Activated CD8-positive, alpha-beta memory T cell treated with anti-CD3 and anti-CD28 coated beads, Interleukin-2, amount 10 ng/mL, durations not matched to agents 7 days and 5 days (primary cell): ENCODE data around the gene TIAM1. TPM values are rescaled to one million over a fixed set of nuclear protein-coding genes. Genes with fewer than 3 reads are reported as not detected.

Experiments
- ATAC-seq: fragments of 150-1000 bp; cut with Tn5 transposase; one replicate; pipeline ENCODE4 v1.10.0; 2021; ENCODE audit warnings: moderate library complexity
- CTCF ChIA-PET: fragments of 350-600 bp; sonication (Branson Sonifier 250); formaldehyde crosslinking; loops from one replicate; lab custom pipeline; 2021; ENCODE audit warnings: antibody characterized with exemption; lab: Charles Lee
- DNase-seq: peaks from one replicate; pipeline ENCODE4 v3.0.0-alpha.2; 2020
- H3K27ac Mint-ChIP-seq: one replicate; pipeline ENCODE4 v1.8.0; 2021; ENCODE audit warnings: mild to moderate bottlenecking, mixed read lengths
- H3K27me3 Mint-ChIP-seq: one replicate; pipeline ENCODE4 v1.8.0; 2021; ENCODE audit warnings: mixed read lengths
- H3K36me3 Mint-ChIP-seq: one replicate; pipeline ENCODE4 v1.8.0; 2021; ENCODE audit warnings: mild to moderate bottlenecking, mixed read lengths
- H3K4me1 Mint-ChIP-seq: one replicate; pipeline ENCODE4 v1.8.0; 2021; ENCODE audit warnings: mixed read lengths
- H3K4me3 Mint-ChIP-seq: one replicate; pipeline ENCODE4 v1.8.0; 2021; ENCODE audit warnings: mild to moderate bottlenecking, moderate library complexity, mixed read lengths
- H3K9me3 Mint-ChIP-seq: one replicate; pipeline ENCODE4 v1.8.0; 2022; ENCODE audit warnings: low read depth, mixed read lengths
- total RNA-seq, 2 experiments: library from RNA; stranded (reverse); gene quantifications; one replicate each; pipeline ENCODE4 v1.2.3, GENCODE V29; 2021

The TIAM1 gene
- total RNA-seq, 2 experiments from 2014 or later = 18.8 to 20.5 TPM

DNA sequence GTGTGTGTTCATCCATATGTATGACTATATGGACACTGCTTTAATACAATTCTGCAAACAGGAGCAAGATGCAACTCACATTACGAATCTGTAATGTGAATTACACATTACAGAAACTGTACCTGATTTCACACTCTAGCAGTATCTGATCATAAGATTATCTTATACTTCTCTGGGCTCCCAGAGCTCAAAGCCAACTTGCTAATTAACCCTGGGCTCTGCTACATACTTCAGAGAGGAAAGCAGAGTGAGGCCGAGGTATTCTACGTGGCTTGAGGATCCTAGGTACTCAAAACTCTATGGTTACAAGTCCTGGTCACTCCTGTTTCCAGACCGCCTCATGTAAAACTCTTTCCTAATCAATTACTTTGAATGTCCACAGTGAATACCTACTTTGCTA is 156.6 kb downstream of the TIAM1 start:
- H3K4me1 Mint-ChIP-seq = peaks cover 43% of the 10 kb centered on the region
- ATAC-seq = no peak
- peak overlapping the region; percentile 30 for H3K27ac Mint-ChIP-seq
- CTCF ChIA-PET = no interaction called here
- DNase-seq = no peak
- peaks cover 3% of the 10 kb centered on the region for H3K36me3 Mint-ChIP-seq
- no peaks in the 10 kb centered on the region for H3K9me3 Mint-ChIP-seq
- no peak overlapping the region for H3K4me3 Mint-ChIP-seq
- H3K27me3 Mint-ChIP-seq = peaks cover 10% of the 10 kb centered on the region

DNA sequence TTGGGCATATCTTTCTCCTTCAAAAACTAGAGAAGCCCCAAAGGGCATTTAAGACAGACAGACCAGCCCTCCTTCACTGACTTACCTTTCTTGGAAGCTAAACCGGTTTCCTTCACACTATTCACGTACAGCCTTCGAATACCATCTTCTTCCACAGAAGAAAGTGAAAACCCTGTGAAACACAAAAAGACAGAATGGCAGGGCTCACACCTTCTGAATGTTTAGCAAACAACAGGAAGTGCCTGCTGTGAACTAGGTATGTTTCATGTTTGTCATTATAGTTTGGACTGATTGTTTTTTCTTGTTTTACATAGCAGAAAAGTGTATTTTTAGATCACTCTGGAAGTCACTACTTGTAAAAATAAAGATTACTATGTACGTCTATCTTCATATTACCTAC is 157.1 kb downstream of the TIAM1 start:
- Mint-ChIP-seq H3K4me3 (peak overlapping the region; percentile 10), H3K9me3 (no peaks in the 10 kb centered on the region), H3K4me1 (peaks cover 49% of the 10 kb centered on the region), H3K27ac (peak overlapping the region; percentile 30), H3K27me3 (peaks cover 14% of the 10 kb centered on the region), H3K36me3 (peaks cover 3% of the 10 kb centered on the region)
- CTCF ChIA-PET = no interaction called here
- ATAC-seq = no peak
- no peak for DNase-seq

DNA sequence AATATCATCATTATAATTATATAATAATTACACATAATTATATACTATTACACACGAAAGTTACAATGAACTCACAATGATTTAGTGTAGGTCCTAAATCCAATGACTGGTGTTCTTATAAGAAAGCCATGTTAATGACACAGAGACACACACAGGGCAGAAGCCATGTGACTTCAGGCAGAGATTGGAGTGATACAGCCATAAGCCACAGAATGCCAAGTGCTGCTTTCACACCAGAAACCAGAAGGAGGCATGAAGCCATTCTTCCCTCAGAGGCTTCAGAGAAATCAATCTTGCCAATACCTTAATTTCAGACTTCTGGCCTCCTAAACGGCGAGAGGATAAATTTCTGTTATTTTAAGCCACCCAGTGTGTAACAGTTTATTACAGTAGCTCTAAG is 158.4 kb downstream of the TIAM1 start:
- DNase-seq = no peak
- peaks cover 17% of the 10 kb centered on the region for H3K27me3 Mint-ChIP-seq
- peak overlapping the region; percentile 17 for H3K4me3 Mint-ChIP-seq
- peaks cover 56% of the 10 kb centered on the region for H3K4me1 Mint-ChIP-seq
- peak overlapping the region; percentile 34 for H3K27ac Mint-ChIP-seq
- H3K9me3 Mint-ChIP-seq = no peaks in the 10 kb centered on the region
- H3K36me3 Mint-ChIP-seq = peaks cover 3% of the 10 kb centered on the region
- no peak for ATAC-seq
- CTCF ChIA-PET = interaction anchor here (6.0 kb wide), 1 partner anchor 88 kb away, joined by 44 read pairs; no protein-coding TSS in a partner anchor

DNA sequence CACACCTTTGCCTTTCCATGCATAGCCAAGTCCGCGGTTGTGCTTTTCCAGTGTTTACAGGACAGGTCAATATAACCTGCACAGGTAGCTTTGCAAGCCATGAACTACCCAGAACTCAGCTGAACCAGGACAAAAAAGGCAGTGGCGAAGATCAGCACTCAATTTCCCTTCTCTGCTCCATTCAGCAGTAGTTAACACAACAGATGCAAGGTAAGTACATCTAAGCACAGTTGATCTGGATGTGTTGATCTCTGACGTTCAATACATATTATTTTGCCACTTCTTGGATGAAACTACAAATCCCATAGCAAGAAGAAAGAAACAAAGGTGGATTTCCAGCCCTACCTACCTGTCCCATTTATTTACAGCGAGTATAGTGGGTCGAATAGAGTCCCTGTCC is 159.2 kb downstream of the TIAM1 start:
- peak overlapping the region; percentile 17 for H3K4me3 Mint-ChIP-seq
- H3K27ac Mint-ChIP-seq = peak overlapping the region; percentile 81
- CTCF ChIA-PET = interaction anchor here (6.0 kb wide), 1 partner anchor 87 kb away, joined by 44 read pairs; no protein-coding TSS in a partner anchor
- peaks cover 53% of the 10 kb centered on the region for H3K4me1 Mint-ChIP-seq
- no peaks in the 10 kb centered on the region for H3K9me3 Mint-ChIP-seq
- no peak for DNase-seq
- ATAC-seq = no peak
- peaks cover 1% of the 10 kb centered on the region for H3K36me3 Mint-ChIP-seq
- H3K27me3 Mint-ChIP-seq = peaks cover 16% of the 10 kb centered on the region

DNA sequence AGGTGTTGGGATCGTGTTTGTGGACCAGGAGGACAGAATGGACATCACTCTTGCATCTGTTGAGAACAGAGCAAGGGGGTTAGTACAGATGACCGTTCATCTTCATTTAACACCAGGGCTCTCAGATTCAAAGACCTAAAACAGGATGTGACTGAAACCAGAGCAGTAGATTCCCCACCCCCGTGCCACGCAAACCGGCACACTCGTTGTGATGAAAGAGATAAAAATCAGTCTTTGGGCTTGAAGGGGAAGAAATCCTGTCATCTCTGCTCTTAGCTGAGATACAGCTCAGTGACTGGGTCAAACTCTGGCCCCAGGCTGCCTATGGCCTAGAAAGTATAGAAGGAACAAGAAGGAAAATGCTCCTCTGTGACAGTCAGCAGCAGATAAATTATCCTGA is 159.6 kb downstream of the TIAM1 start:
- peak overlapping the region; percentile 17 for H3K4me3 Mint-ChIP-seq
- DNase-seq (peak; percentile 78), ATAC-seq (peak; percentile 63)
- H3K27me3 Mint-ChIP-seq = peaks cover 16% of the 10 kb centered on the region
- H3K9me3 Mint-ChIP-seq = no peaks in the 10 kb centered on the region
- peak overlapping the region; percentile 81 for H3K27ac Mint-ChIP-seq
- peaks cover 1% of the 10 kb centered on the region for H3K36me3 Mint-ChIP-seq
- CTCF ChIA-PET = interaction anchor here (6.0 kb wide), 1 partner anchor 86 kb away, joined by 44 read pairs; no protein-coding TSS in a partner anchor
- H3K4me1 Mint-ChIP-seq = peaks cover 50% of the 10 kb centered on the region

DNA sequence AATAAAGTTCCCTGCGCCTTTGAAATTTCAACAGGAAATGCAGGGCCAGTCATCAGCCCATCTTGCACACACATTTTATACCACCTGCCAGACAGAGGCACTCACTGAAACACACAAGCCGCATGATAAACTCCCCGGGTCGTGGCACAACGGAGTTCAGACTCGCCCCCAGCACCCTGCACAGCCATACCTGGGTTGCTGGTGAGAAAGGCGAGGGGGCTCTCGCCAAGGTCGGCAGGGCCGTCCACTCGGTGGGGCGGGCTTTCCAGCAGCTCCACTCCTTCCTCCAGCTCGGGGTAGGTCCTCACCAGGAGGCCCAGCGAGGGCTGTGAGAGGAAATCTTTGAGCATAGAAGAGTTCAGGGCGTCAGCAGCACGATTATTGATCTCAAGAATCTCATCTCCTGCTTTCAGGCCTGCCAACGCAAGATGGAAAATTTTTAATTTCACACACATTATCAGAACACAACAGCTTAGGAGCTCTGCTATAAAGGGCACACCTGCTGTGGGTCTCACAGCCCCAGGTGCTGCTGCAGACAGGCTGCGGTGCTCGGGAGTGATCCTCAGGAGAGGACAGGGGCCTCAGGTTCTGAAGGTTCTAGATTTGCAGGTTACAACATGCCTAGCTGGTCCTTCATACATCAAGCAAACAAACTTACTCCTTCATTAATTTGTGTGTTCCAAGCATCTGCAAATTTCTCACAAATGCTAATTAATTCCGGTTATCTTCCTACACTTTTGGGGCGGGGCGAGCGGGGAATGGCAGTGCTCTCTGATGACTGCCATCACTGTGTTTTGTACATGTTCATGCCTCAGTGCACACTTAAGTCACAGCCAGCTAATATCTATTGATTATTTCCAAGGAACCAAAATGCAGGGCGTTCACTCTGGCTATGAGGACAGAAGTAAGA is 161.6 kb downstream of the TIAM1 start:
- CTCF ChIA-PET = interaction anchor here (0.6 to 6.0 kb wide), 9 partner anchors 10 to 398 kb away, joined by 3 to 44 read pairs (median 3); no protein-coding TSS in a partner anchor
- Mint-ChIP-seq H3K27me3 (peaks cover 11% of the 10 kb centered on the region), H3K4me3 (peak overlapping the region; percentile 61), H3K4me1 (peaks cover 56% of the 10 kb centered on the region), H3K36me3 (peaks cover 1% of the 10 kb centered on the region), H3K27ac (peak overlapping the region; percentile 79), H3K9me3 (no peaks in the 10 kb centered on the region)
- DNase-seq (peak; percentile 49), ATAC-seq (peak; percentile 55)

DNA sequence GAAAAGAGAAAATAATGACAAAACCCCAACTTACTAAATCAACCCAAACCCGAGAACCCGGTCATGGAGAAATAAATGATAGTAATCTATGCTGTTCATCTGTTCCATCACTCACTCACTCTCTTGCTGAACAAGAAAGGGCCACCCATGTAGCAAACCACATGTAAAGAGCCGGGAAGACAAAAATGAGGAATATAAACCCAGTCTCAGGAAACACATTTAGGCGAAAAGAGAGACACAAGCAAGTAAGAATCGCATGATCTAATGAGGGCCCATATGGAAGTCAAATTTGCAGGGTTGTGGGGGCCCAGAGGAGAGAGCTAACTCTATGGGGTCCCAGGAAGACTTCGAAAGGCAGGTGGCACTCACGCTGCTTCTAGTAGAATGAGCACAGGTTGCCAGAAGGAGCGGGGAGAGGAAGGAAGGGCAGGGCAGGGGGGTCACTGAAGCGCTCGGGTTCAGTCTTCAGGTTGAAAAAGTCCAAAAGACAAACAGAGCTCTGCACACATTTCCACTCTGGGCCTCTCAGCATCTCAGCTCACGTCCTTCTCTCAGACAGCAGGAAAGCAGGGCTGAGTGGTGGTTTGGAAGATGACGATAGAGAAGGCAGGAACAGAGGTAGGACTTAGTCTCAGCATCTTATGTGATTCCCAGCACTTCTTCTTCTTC is 162.8 kb downstream of the TIAM1 start:
- no peak for DNase-seq
- Mint-ChIP-seq H3K27ac (peak overlapping the region; percentile 75), H3K4me1 (peaks cover 50% of the 10 kb centered on the region), H3K27me3 (peaks cover 11% of the 10 kb centered on the region), H3K9me3 (no peaks in the 10 kb centered on the region), H3K36me3 (peaks cover 1% of the 10 kb centered on the region), H3K4me3 (peak overlapping the region; percentile 34)
- no peak for ATAC-seq
- CTCF ChIA-PET = interaction anchor here (0.9 to 6.0 kb wide), 12 partner anchors 11 to 423 kb away, joined by 3 to 44 read pairs (median 5); no protein-coding TSS in a partner anchor

DNA sequence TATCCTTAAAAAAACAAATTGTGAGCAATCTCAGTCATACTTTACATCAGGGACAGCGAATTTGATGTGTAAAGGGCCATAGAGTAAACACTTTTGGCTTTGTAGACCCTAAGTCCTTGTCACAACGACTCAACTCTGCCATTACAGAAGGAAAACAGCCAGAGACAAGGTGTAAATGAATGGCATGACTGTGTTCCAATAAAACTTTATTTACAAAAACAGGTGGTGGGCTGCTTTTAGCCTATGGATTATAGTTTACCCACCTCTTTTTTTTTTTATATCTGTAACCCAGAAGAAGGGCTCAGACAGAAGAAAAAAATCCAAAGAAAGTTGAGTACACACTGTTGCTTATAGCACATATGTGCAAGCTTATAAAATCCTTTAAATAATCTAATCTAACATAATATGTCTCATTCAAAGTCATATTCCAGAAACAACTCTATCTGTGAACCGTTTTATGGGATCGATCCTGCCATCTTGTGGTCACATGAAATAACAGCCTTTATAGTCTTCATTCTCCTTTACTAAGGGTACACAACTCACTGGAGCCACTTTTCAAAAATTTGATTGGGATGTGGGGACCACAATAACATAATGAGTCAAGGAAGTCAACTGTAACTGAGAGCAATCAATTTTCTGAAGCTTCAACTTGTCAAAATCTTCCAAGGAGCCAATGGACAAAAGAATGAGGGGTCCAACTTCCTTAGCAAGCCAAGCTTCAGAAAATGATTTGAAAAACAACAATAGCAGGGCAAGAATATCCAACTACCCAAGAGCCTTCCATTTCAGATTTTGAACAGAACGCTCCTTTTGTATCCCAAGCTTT is 163.6 kb downstream of the TIAM1 start:
- peaks cover 1% of the 10 kb centered on the region for H3K36me3 Mint-ChIP-seq
- peak overlapping the region; percentile 75 for H3K27ac Mint-ChIP-seq
- DNase-seq (no peak), ATAC-seq (no peak)
- peaks cover 49% of the 10 kb centered on the region for H3K4me1 Mint-ChIP-seq
- H3K27me3 Mint-ChIP-seq = peaks cover 11% of the 10 kb centered on the region
- peak overlapping the region; percentile 34 for H3K4me3 Mint-ChIP-seq
- no peaks in the 10 kb centered on the region for H3K9me3 Mint-ChIP-seq
- CTCF ChIA-PET = interaction anchor here (0.7 to 6.0 kb wide), 12 partner anchors 11 to 424 kb away, joined by 3 to 44 read pairs (median 5); no protein-coding TSS in a partner anchor

DNA sequence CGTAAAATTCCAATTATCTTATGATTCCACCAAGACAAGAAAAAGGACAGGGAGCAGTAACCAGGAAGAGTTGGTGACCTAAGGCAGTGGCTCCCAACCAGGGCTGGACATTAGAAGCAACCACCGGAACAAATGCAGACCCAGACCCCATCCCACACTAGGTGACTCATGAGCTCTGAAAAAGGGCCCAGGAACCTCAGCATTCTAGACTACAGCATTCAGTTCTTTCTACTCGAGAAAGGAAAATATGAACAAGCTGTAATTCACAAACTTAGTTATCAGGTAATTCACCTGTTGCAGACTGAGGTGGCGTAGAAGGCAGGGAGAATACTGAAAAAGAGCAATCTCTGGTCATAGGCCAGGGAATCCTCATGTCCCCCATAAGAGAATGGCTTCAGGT is 167.3 kb downstream of the TIAM1 start:
- no peaks in the 10 kb centered on the region for H3K9me3 Mint-ChIP-seq
- no peaks in the 10 kb centered on the region for H3K36me3 Mint-ChIP-seq
- peaks cover 19% of the 10 kb centered on the region for H3K4me1 Mint-ChIP-seq
- peaks cover 6% of the 10 kb centered on the region for H3K27me3 Mint-ChIP-seq
- H3K27ac Mint-ChIP-seq = no peak overlapping the region
- ATAC-seq (no peak), DNase-seq (no peak)
- no peak overlapping the region for H3K4me3 Mint-ChIP-seq
- CTCF ChIA-PET = no interaction called here

DNA sequence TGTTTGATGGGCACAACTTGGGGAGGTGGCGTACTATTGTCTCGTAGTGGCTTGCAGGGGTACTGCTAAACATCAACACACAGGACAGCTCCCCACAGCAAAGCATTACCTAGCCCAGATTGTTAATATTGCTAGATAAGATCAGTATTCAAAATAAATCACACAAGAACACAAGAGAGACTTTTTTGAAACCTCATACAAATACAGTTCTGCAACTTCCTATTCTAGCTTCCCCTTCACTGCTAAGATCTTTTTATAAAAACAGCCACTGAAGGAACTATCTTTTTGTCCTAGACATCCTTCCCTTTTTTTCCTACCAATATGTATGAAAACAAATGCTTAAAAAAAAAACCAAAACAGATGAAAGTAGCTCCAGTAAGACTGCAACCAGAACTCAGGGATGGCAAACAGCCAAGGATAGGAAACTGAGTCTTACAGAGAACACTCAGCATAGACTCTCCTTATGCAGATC is 167.9 kb downstream of the TIAM1 start:
- Mint-ChIP-seq H3K4me3 (no peak overlapping the region), H3K27me3 (peaks cover 6% of the 10 kb centered on the region), H3K27ac (no peak overlapping the region), H3K9me3 (no peaks in the 10 kb centered on the region), H3K4me1 (peaks cover 15% of the 10 kb centered on the region), H3K36me3 (no peaks in the 10 kb centered on the region)
- DNase-seq = no peak
- CTCF ChIA-PET = interaction anchor here (1.0 kb wide), 1 partner anchor 22 kb away, joined by 3 read pairs; no protein-coding TSS in a partner anchor
- no peak for ATAC-seq

DNA sequence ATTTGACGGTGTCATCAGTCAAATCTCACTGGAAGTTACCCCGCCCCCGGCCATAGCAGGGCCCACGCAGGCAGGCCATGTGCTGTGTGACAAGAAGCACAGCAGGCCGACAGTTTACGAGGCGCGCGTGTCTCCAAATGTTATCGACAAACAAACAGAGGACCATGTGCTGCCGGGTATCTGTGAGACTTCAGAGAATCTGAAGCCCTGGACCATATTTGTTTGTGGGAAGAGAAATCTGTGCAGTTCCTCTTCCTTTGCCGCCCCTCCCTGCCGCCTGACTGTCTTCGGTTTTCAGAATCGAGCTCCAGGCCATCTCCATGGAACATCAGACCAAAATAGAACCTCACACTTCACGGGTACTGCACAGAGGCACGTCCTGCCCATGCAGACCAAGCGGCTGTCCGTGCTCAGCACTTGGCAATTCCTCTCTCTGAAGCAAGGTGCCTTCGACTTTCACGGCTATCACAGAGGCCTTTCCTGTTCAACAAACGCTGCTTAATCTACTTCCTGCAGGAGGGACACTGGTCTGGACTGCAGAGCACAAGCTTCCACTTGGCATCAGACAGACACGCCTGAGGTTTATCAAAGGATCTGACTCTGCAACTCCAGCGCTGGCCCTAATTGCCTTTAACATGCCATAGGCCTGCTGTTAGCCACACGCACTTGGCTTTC is 170.0 kb downstream of the TIAM1 start:
- ATAC-seq (no peak), DNase-seq (no peak)
- CTCF ChIA-PET = no interaction called here
- Mint-ChIP-seq H3K27ac (no peak overlapping the region), H3K36me3 (no peaks in the 10 kb centered on the region), H3K4me3 (no peak overlapping the region), H3K27me3 (no peaks in the 10 kb centered on the region), H3K9me3 (no peaks in the 10 kb centered on the region), H3K4me1 (peaks cover 11% of the 10 kb centered on the region)

DNA sequence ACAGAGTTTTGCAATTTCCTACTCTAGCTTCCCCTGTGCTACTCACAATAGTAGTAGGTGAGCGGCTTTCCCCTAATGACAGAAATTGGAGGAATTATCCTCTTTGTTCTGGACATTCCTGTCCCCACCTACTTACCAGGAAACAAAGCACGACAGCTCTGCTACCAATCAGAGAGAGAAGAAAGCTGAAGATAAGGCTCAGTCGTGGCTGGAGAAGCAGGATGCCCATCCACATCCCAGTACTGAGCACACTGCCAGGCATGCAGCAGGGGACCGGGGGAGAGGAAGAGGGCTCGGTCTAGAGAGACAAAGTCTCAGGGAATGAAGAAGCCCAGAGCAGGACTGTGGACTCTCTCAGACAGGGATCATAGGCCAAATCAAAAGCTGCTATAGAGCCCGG is 171.7 kb downstream of the TIAM1 start:
- Mint-ChIP-seq H3K36me3 (no peaks in the 10 kb centered on the region), H3K27ac (no peak overlapping the region), H3K27me3 (no peaks in the 10 kb centered on the region), H3K4me3 (no peak overlapping the region), H3K9me3 (no peaks in the 10 kb centered on the region), H3K4me1 (peaks cover 5% of the 10 kb centered on the region)
- DNase-seq (no peak), ATAC-seq (no peak)
- CTCF ChIA-PET = interaction anchor here (0.9 kb wide), 1 partner anchor 10 kb away, joined by 3 read pairs; no protein-coding TSS in a partner anchor
